ENCODE results near the gene LOXL1.
"Not testable (repeated sequence)": the region's sequence is repeated elsewhere in the genome, so short reads cannot be mapped to it uniquely, and the experiment has no call there.

Gene LOXL1

DNA sequence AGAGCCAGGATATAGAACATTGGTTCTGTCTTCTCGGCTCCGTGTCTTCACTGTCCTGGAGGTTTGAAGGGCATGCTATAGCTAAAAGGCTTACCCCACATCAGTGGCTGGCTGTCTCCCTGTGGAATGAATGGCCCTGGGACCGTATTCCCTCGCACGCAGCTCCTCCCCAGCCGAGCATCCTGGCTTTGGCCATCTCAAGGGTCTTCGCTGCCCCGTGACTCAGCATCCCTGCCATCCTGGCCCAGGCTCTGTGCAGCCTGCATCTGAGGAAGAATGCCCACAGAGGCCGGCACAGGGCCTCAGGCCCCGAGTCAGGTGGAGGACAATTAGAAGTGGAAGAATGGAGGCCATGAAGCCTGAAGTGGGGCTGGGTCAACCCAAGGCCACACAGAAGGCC, 11.0 kb downstream of the LOXL1 start:
- in situ Hi-C loops (cut with MboI; ENCODE audit: low sequenced_read_pairs) = no loop called here

- in situ Hi-C loops (cut with MboI; ENCODE audit: low sequenced_read_pairs) = no loop called here
Observed at GRCh38 chr15:73937726-73938125, 11.5 kb downstream of the LOXL1 start.

DNA sequence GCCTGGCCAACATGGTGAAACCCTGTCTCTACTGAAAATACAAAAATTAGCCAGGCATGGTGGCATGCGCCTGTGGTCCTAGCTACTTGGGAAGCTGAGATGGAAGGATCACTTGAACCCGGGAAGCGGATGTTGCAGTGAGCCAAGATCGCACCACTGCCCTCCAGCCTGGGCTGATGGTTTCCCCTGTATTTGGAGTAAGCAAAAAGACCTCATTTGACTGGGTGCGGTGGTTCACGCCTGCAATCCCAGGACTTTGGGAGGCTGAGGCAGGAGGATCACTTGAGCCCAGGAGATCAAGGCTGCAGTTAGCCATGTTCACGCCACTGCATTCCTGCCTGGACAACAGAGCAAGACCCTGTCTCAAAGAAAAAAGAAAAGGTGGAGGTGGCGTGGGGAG, 12.3 kb downstream of the LOXL1 start:
- in situ Hi-C loops (cut with MboI; ENCODE audit: low sequenced_read_pairs) = not testable (repeated sequence)

- in situ Hi-C loops (cut with MboI; ENCODE audit: low sequenced_read_pairs) = no loop called here
Observed at GRCh38 chr15:73939138-73939537, 12.9 kb downstream of the LOXL1 start.

- in situ Hi-C loops (cut with MboI; ENCODE audit: low sequenced_read_pairs) = no loop called here
Observed at GRCh38 chr15:73940061-73940981, 14.1 kb downstream of the LOXL1 start.

- in situ Hi-C loops (cut with MboI; ENCODE audit: low sequenced_read_pairs) = no loop called here
Observed at GRCh38 chr15:73941044-73941443, 14.8 kb downstream of the LOXL1 start.

DNA sequence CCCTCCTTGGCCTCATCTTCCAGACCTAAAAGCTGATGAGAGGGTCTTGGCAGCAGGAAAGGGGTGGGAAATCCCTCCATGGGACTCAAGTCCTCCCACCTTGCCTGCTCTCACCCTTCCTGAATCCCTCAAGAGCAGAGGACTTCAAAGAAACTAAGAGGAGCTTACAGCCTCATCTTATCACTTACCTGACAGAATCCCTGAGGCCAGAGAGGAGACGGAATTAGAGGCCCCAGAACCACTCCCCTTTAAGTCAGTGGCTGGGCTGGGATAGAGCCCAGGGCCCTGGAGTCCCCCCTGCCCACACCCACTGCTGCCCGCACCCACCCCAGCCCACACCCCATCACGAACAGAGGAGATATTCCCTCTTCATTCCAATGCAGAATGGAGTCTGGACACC, 15.2 kb downstream of the LOXL1 start:
- in situ Hi-C loops (cut with MboI; ENCODE audit: low sequenced_read_pairs) = no loop called here

- in situ Hi-C loops (cut with MboI; ENCODE audit: low sequenced_read_pairs) = no loop called here
Observed at GRCh38 chr15:73941871-73942635, 15.8 kb downstream of the LOXL1 start.

DNA sequence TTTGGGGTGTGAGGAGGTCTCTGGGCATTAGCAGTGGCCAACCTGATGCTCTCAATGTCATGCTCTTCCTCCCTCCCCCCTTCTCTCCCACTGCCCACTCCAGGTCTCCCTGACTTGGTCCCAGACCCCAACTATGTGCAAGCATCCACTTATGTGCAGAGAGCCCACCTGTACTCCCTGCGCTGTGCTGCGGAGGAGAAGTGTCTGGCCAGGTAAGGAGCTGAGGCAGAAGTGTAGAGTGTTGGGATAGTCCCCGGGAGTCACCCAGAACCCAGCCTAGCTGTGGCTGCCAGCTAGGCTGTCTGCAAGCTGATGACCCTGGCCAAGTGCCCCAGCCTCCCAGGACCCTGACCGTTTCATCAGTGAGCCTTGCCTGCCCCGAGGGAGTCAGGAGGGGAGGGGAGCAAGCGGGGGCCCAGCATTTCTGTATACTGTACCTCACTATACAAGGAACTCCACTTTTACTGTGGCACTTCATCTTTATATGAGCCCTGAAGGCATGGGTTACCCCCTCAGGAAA, 16.5 kb downstream of the LOXL1 start:
- in situ Hi-C loops (cut with MboI; ENCODE audit: low sequenced_read_pairs) = no loop called here

GRCh38 chr15:73944161-73945129, 18.2 kb downstream of the LOXL1 start:
- in situ Hi-C loops (cut with MboI; ENCODE audit: low sequenced_read_pairs) = no loop called here

DNA sequence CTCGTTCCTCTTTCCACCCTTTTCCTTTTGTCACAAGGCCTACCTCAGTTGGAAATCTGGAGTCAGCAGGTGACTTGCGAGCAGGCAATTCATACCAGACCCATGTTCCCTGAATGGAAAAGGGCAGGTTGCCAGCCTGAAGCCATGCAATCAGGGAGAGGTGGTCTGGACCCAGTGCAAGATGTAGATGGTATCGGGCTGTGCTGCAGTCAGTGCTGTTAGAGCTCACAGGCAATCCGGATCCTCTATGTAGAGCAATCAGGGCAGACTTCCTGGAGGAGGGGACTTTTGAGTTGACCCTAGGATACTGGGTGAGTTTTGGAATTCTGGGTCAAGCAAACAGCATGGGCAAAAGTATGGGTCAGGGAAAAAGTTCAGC, 18.9 kb downstream of the LOXL1 start:
- in situ Hi-C loops (cut with MboI; ENCODE audit: low sequenced_read_pairs) = no loop called here

DNA sequence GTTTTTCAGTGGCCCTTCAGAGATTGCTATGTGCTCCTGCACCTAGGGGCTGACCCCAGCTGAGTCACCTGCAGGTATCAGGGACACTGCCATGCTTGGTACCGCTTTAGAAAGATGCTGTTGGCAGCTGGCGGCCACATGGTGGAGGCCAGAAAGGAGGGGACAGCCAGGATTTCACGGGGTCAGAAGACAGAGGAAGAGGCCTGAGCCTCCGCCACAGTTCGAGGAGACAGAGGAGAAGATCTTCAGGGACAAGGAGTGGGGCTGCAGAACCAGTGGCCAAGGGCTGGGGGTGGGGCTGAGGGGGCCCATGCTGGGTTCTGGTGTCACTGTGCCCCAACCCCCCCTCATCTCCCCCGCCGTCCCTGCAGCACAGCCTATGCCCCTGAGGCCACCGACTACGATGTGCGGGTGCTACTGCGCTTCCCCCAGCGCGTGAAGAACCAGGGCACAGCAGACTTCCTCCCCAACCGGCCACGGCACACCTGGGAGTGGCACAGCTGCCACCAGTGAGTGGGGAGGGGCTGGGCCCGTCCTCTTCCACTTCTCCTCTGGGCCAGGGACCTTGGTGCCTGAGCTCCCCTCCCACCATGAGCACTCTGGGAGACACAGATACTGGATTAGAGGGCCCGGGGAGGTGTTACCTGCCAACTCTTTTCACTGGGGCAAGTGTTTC, 19.9 kb downstream of the LOXL1 start:
- in situ Hi-C loops (cut with MboI; ENCODE audit: low sequenced_read_pairs) = no loop called here

DNA sequence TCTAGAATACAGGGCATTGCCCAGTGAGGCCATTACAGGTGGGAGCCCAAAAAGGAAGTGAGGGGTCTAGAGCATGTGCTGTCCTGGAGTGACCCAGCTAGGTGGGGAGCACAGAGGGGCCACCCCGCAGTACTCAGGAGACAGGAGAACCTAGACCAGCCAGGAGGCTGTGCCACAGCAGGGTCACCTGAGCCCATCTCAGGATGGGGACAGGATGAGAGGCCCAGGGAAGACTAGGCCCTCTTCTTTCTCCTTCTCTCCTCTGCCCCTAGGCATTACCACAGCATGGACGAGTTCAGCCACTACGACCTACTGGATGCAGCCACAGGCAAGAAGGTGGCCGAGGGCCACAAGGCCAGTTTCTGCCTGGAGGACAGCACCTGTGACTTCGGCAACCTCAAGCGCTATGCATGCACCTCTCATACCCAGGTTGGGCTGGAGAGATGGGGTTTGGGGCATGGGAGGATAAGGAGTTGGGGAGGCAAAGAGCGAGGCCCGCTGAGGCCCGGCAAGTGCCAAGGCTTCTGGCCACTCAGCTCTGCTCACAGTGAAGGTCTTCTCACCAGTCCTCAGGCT, 20.6 kb downstream of the LOXL1 start:
- in situ Hi-C loops (cut with MboI; ENCODE audit: low sequenced_read_pairs) = no loop called here

GRCh38 chr15:73947651-73948050, 21.4 kb downstream of the LOXL1 start:
- in situ Hi-C loops (cut with MboI; ENCODE audit: low sequenced_read_pairs) = no loop called here

DNA sequence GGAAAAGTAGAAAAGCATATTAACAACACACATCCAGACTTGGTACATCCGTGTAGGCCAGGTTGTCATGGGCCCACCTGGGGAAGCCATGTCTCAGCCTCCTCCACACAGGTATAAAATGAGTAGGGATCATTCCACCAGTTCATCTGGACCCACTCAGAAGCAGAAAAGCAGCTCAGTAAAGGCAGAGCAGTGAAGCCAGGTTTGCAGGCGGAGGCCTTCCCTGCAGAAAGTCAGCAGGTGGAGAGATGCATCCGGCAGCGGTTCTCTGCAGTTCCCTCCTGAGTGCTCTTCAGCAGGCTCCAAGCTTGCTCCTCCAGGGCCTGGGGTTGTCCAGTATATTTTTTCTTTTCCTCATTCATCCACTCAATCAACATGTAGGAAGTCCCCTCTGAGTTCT, 22.1 kb downstream of the LOXL1 start:
- in situ Hi-C loops (cut with MboI; ENCODE audit: low sequenced_read_pairs) = no loop called here

- in situ Hi-C loops (cut with MboI; ENCODE audit: low sequenced_read_pairs) = no loop called here
Observed at GRCh38 chr15:73948982-73949381, 22.7 kb downstream of the LOXL1 start.

DNA sequence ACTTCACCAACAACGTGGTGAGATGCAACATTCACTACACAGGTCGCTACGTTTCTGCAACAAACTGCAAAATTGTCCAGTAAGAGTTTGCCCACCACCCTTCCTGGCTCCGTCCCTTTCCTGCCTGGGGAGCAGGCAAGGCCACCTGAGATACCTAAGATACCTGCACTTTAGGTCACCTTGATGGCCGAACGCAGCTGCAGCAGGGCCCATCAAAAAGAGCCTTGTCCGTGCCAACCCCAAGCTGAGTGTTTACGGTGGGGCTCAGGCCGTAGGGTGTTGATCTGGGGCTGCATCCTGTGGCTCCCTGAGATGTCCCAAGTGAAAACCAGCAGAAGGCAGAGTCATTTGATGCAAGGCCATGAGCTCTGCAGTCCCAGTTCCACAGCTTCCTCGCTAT, 23.2 kb downstream of the LOXL1 start:
- in situ Hi-C loops (cut with MboI; ENCODE audit: low sequenced_read_pairs) = no loop called here

DNA sequence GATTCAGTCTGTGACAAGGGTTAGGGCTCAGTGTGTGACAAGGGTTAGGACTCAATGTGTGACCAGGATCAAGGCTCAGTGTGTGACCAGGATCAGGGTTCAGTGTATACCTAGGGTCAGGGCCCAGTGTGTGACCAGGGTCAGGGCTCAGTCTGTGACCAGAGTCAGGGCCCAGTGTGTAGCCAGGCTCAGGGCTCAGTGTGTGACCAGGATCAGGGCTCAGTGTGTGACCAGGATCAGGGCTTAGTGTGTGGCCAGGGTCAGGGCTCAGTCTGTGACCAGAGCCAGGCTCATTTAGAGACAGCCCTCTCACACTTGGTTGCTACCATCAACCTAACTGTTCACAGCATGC, 24.2 kb downstream of the LOXL1 start:
- in situ Hi-C loops (cut with MboI; ENCODE audit: low sequenced_read_pairs) = loop anchor here (25.0 kb wide), 1 partner anchor 387 kb away; no protein-coding TSS in a partner anchor

DNA sequence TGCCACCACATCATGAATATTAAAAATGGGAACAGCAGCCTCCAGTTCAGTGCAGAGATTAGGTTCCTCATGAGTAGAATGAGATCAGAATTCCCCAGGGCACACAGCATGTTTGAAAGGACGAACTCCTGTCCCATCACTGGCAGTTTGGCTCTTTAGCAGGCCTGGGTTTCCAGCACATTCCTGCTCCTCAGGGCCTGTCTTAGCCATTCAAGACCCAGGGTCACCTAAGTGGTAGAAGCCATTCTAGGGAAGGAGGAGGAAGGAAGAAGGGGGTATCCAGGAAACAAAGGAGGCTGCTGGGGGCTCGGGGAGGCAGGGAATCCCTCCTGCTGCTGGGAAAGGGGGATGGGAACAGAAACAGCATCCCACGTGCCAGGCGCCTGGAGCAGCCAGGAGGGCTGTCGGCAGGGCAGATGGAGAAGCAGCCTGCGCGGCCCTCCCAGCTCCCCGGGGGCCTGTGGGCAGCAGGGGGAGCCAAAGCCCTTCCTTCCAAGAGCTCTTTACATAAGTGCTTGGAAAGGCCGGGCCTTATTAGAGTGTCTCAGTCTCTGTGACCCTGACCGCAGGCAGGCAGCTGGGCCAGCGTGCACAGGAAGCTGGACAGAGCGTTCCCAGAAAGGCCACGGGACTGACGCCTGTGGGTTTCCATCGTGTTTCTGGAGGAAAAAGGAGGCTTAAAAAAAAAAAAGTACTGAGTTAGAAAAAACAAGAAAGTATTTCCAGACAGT, 24.7 kb downstream of the LOXL1 start:
- in situ Hi-C loops (cut with MboI; ENCODE audit: low sequenced_read_pairs) = loop anchor here (25.0 kb wide), 1 partner anchor 386 kb away; no protein-coding TSS in a partner anchor

Measured in HL-60/S4 treated with retinoic acid at 250 ng/mL for 4 days and 3 days (cell line).